Body of pancreas (tissue), 4 donors: Measurements from ENCODE around the gene ACVR1. TPM values are rescaled to one million over a fixed set of nuclear protein-coding genes. Genes with fewer than 3 reads are reported as not detected.

Experiments
- ATAC-seq: fragments of 150-250 bp; one replicate; pipeline ENCODE4 v1.9.1; 2016
- DNase-seq, 4 donors: peaks; one replicate each; pipeline ENCODE4 v3.0.0-alpha.2; 2019
- H3K27ac ChIP-seq, 4 donors: fragments of 200-600 bp; sonication (generic); 1 replicate in 3 of 4; 2 replicates in 1 of 4; pipeline versions ENCODE4 v1.5.1 to v1.6.1; 2016 to 2019; ENCODE audit warnings: mild to moderate bottlenecking in 1 of 4, mixed read lengths in 1 of 4, moderate library complexity in 1 of 4
- H3K27me3 ChIP-seq, 2 donors: fragments of 200-600 bp; sonication (generic); one replicate each; pipeline ENCODE4 v1.6.0; 2016; ENCODE audit warnings: mild to moderate bottlenecking in 1 of 2
- H3K36me3 ChIP-seq, 2 donors: fragments of 200-600 bp; sonication (generic); replicated peaks in 1 of 2; 2 replicates each; pipeline ENCODE4 v1.5.1; 2016; ENCODE audit warnings: low read depth in 2 of 2; ENCODE audit not compliant: insufficient read depth in 1 of 2
- H3K4me1 ChIP-seq: fragments of 200-600 bp; sonication (generic); one replicate; pipeline ENCODE4 v1.6.0; 2016
- H3K4me3 ChIP-seq, 2 donors: fragments of 200-600 bp; sonication (generic); 1 replicate in 1 of 2; 2 replicates in 1 of 2; pipeline ENCODE4 v1.5.1; 2016 to 2019
- H3K9me3 ChIP-seq, 3 donors: fragments of 200-600 bp; sonication (generic); 1 replicate in 2 of 3; 2 replicates in 1 of 3; pipeline ENCODE4 v1.5.1; 2016
- CTCF ChIP-seq, 7 experiments: fragments of 450-650 bp in 4 of 7; fragments of 200-600 bp in 3 of 7; sonication (generic) in 3 of 7; IDR thresholded peaks; one replicate each; pipeline ENCODE4 v1.5.1; 2016 to 2019; ENCODE audit warnings: antibody characterized with exemption in 7 of 7
- POLR2A ChIP-seq, 3 donors: fragments of 450-650 bp; IDR thresholded peaks; one replicate each; pipeline ENCODE4 v1.6.1; 2016; ENCODE audit warnings: antibody characterized with exemption in 3 of 3, mild to moderate bottlenecking in 2 of 3
- WGBS, 2 donors: methylation state at CpG; one replicate each; pipeline ENCODE4 v1.1.5; 2017; 5-methylcytosine and 5-hydroxymethylcytosine counted together
- intact Hi-C: fragments of 100-400 bp; cut with DNase I; formaldehyde crosslinking; loops from one replicate; pipeline ENCODE4 v1.15.1; 2023
- total RNA-seq, 2 donors: library from RNA; depleted of rRNA; stranded (reverse); fragments of >200 nt; gene quantifications; one replicate each; pipeline ENCODE4 v1.1.0, GENCODE V29; 2016

The ACVR1 gene
- total RNA-seq, 2 donors from 2014 or later, result 14.0 to 18.5 TPM

DNA sequence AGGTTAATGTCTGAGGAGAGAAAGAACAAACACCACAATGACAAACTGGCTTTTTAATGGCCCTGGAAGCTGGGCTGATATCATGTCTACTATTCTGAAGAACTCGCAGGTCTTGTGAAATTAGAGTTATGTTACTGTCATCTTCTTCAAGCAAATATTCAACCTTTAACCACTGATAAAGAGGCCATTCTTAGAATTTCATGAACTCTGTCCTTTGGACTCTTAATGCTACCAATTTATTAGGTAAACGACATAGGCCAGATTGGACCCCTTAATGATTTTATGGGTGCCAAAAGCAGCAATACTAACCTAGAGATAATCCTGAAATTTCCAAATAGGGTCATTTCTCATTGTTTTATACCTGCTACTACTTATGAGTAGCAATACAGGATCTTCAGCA, 138.5 kb downstream of the ACVR1 start:
- Histone ChIP-seq H3K27me3 (no peaks in the 10 kb centered on the region), H3K27ac (no peak overlapping the region), H3K36me3 (peaks cover 8 to 10% of the 10 kb centered on the region in 2 donors), H3K9me3 (no peaks in the 10 kb centered on the region), H3K4me3 (no peak overlapping the region), H3K4me1 (no peaks in the 10 kb centered on the region)
- DNase-seq (no peak), ATAC-seq (no peak)
- 63 to 71% methylated on average over 2 of the region's 2 CpGs for WGBS, 2 donors
- intact Hi-C loops, result no loop called here
- TF ChIP-seq CTCF (IDR thresholded peaks at IDR 0.05) (no peak), POLR2A (IDR thresholded peaks at IDR 0.05) (no peak)

DNA sequence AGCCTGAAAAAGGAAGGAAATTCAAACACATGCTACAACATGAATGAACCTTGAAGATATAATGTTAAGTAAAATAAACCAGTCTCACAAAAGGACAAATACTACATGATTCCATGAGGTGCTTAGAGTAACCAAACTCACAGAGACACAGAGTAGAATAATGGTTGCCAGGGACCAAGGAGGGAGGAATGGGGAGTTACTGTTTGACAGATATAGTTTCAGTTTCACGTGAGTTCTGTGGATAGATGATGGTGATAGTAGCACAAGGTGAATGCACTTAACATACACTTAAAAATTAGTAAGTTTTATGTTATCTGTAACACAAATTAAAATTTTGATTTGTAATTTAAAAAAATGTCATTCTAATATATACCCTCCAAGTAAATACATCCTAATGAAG, 140.6 kb downstream of the ACVR1 start:
- no peak overlapping the region for H3K27ac ChIP-seq
- intact Hi-C loops, result no loop called here
- TF ChIP-seq CTCF (IDR thresholded peaks at IDR 0.05) (no peak), POLR2A (IDR thresholded peaks at IDR 0.05) (no peak)
- no peaks in the 10 kb centered on the region for H3K27me3 ChIP-seq
- ATAC-seq (no peak), DNase-seq (no peak)
- H3K4me1 ChIP-seq, result no peaks in the 10 kb centered on the region
- no peaks in the 10 kb centered on the region for H3K9me3 ChIP-seq
- peaks cover 8 to 10% of the 10 kb centered on the region in 2 donors for H3K36me3 ChIP-seq
- no peak overlapping the region for H3K4me3 ChIP-seq
- WGBS, 2 donors, result 76 to 91% methylated on average over 1 of the region's 1 CpG

DNA sequence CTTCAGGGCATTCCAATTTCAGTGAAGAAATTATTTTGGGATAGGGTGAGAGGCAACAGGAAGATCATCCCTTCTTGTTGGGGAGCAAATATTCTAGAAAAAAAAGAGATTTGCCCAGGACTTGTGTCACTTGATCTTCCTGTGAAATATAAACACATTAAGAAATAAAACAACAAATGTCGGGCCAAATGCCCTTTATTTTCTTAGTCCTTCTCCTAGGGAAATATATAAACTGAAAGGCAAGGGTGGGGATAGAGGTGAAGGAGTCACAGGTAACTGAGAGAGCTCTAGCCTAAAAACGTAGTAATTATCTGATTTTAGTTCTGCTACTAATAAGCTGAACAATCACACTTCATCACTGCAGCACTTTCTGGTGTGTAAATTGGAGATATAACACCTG, 142.9 kb downstream of the ACVR1 start:
- peaks cover 8 to 10% of the 10 kb centered on the region in 2 donors for H3K36me3 ChIP-seq

DNA sequence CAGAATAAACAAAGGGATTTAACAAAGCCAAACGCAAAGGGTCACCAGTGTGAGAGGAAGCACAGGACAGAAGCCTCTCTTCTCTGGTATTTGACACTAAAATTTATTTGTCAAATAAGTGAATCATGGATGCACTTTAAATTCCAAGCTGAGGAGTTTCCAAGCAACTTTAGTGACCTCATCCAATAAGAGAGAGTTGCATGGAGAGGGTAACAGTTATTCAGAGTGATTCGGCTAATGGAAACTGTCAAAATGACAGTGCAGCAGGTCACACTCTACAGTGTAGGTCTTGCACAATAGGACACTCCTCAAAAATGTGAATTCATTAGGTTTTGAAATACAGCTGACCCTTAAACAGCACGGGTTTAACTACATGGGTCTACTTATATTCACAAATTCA, 143.5 kb downstream of the ACVR1 start:
- no peak for TF ChIP-seq CTCF (IDR thresholded peaks at IDR 0.05)
- no peak for TF ChIP-seq POLR2A (IDR thresholded peaks at IDR 0.05)
- ATAC-seq, result no peak
- Histone ChIP-seq H3K9me3 (no peaks in the 10 kb centered on the region), H3K36me3 (peaks cover 6 to 10% of the 10 kb centered on the region in 2 donors), H3K4me1 (no peaks in the 10 kb centered on the region), H3K27me3 (no peaks in the 10 kb centered on the region), H3K4me3 (no peak overlapping the region), H3K27ac (no peak overlapping the region)
- 82 to 90% methylated on average over 3 of the region's 3 CpGs for WGBS, 2 donors
- no peak for DNase-seq
- intact Hi-C loops, result no loop called here

More for the DNA sequence above, 142.9 kb downstream of the ACVR1 start:
- intact Hi-C loops, result no loop called here
- Histone ChIP-seq H3K4me1 (no peaks in the 10 kb centered on the region), H3K9me3 (no peaks in the 10 kb centered on the region), H3K27me3 (no peaks in the 10 kb centered on the region), H3K27ac (no peak overlapping the region), H3K4me3 (no peak overlapping the region)
- ATAC-seq (no peak), DNase-seq (no peak)
- 82 to 90% methylated on average over 2 of the region's 2 CpGs for WGBS, 2 donors
- TF ChIP-seq CTCF (IDR thresholded peaks at IDR 0.05) (no peak), POLR2A (IDR thresholded peaks at IDR 0.05) (no peak)

- WGBS, 2 donors, result 90 to 98% methylated on average over 1 of the region's 1 CpG
- H3K27me3 ChIP-seq, result no peaks in the 10 kb centered on the region
- no peaks in the 10 kb centered on the region for H3K4me1 ChIP-seq
- H3K9me3 ChIP-seq, result peaks cover 0 to 5% (median 0%) of the 10 kb centered on the region in 3 donors
- DNase-seq (no peak), ATAC-seq (no peak)
- H3K4me3 ChIP-seq, result no peak overlapping the region
- no peaks in the 10 kb centered on the region for H3K36me3 ChIP-seq
- no peak for TF ChIP-seq CTCF (IDR thresholded peaks at IDR 0.05)
- no peak for TF ChIP-seq POLR2A (IDR thresholded peaks at IDR 0.05)
- H3K27ac ChIP-seq, result no peak overlapping the region
- intact Hi-C loops, result no loop called here
These were observed 148.4 kb downstream of the ACVR1 start for GRCh38 chr2:157727693-157728092.
